Esophagus muscularis mucosa (tissue), 3 donors: ENCODE results near the gene MSH4.

Experiments
- POLR2A ChIP-seq: fragments of 450-650 bp; IDR thresholded peaks from one replicate; pipeline ENCODE4 v1.6.1; 2017; ENCODE audit warnings: antibody characterized with exemption, moderate library complexity, mild to moderate bottlenecking, low read depth
- POLR2AphosphoS5 ChIP-seq, 2 donors: sonication (generic); formaldehyde crosslinking; IDR thresholded peaks; one replicate each; pipeline ENCODE4 v1.6.1; 2017; ENCODE audit warnings: antibody characterized with exemption in 2 of 2
- TF ChIP-seq, protein P1 (sequence below), 3 experiments: fragments of 200-600 bp in 2 of 3; fragments of 450-650 bp in 1 of 3; sonication (generic) in 2 of 3; IDR thresholded peaks; one replicate each; pipeline ENCODE4 v1.5.1; 2017 to 2019; ENCODE audit warnings: antibody characterized with exemption in 3 of 3, mild to moderate bottlenecking in 2 of 3, moderate library complexity in 1 of 3

DNA sequence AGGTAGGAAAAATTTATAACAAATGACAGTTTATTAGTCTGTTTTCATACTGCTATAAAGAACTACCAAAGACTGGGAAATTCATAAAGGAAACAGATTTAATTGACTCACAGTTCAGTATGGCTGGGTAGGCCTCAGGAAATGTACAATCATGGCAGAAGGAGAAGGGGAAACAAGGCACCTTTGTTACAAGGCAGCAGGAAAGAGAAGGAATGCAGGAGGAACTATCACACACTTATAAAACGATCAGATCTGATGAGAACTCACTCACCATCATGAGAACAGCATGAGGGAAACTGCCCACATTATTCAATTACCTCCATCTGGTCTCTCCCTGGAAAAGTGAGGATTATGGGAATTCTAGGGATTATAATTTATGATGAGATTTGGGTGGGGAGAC is 74.3 kb downstream of the MSH4 start:
- TF ChIP-seq, protein P1, sequence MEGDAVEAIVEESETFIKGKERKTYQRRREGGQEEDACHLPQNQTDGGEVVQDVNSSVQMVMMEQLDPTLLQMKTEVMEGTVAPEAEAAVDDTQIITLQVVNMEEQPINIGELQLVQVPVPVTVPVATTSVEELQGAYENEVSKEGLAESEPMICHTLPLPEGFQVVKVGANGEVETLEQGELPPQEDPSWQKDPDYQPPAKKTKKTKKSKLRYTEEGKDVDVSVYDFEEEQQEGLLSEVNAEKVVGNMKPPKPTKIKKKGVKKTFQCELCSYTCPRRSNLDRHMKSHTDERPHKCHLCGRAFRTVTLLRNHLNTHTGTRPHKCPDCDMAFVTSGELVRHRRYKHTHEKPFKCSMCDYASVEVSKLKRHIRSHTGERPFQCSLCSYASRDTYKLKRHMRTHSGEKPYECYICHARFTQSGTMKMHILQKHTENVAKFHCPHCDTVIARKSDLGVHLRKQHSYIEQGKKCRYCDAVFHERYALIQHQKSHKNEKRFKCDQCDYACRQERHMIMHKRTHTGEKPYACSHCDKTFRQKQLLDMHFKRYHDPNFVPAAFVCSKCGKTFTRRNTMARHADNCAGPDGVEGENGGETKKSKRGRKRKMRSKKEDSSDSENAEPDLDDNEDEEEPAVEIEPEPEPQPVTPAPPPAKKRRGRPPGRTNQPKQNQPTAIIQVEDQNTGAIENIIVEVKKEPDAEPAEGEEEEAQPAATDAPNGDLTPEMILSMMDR (IDR thresholded peaks at IDR 0.05): no peak
- TF ChIP-seq POLR2A: no peak
- TF ChIP-seq POLR2AphosphoS5 (IDR thresholded peaks at IDR 0.05): no peak
